WTC11 (cell line): ENCODE measurements around the gene ID3. TPM values are rescaled to one million over a fixed set of nuclear protein-coding genes. Genes with fewer than 3 reads are reported as not detected.

Experiments used
- ATAC-seq: fragments of 200-7000 bp; cut with Tn5 transposase; 2 replicates; pipeline ENCODE4 v1.10.0; 2021; ENCODE audit warnings: mild to moderate bottlenecking, moderate library complexity
- CTCF ChIA-PET: fragments of 300-600 bp; sonication (Branson Sonifier 250); formaldehyde crosslinking; loops from one replicate; lab custom pipeline; 2021; ENCODE audit warnings: antibody characterized with exemption; lab: Charles Lee
- POLR2A ChIA-PET: fragments of 350-600 bp; sonication (Branson Sonifier 250); formaldehyde crosslinking; loops from one replicate; lab custom pipeline; 2021; ENCODE audit warnings: antibody characterized with exemption; lab: Charles Lee
- DNase-seq: peaks from one replicate; pipeline ENCODE4 v3.0.0; 2021; ENCODE audit warnings: low spot score
- H3K27ac Mint-ChIP-seq: 2 replicates; pipeline ENCODE4 v1.8.0; 2021; ENCODE audit warnings: mixed read lengths
- H3K27me3 Mint-ChIP-seq: 2 replicates; pipeline ENCODE4 v1.8.0; 2021; ENCODE audit warnings: low read depth, mild to moderate bottlenecking, moderate library complexity, mixed read lengths
- H3K36me3 Mint-ChIP-seq: 2 replicates; pipeline ENCODE4 v1.8.0; 2021; ENCODE audit warnings: mixed read lengths
- H3K4me1 Mint-ChIP-seq: 2 replicates; pipeline ENCODE4 v1.8.0; 2022; ENCODE audit warnings: mixed read lengths
- H3K4me3 Mint-ChIP-seq: 2 replicates; pipeline ENCODE4 v1.8.0; 2021; ENCODE audit warnings: mild to moderate bottlenecking, moderate library complexity, mixed read lengths
- H3K9me3 Mint-ChIP-seq: 2 replicates; pipeline ENCODE4 v1.8.0; 2021; ENCODE audit warnings: mixed read lengths
- GTF2I ChIP-seq: fragments of 250-450 bp; sonication (Bioruptor Pico); conservative IDR thresholded peaks from 2 replicates; pipeline ENCODE4 v1.4.0; 2021; ENCODE audit warnings: mild to moderate bottlenecking
- HMGA2 ChIP-seq: fragments of 250-450 bp; sonication (Bioruptor Pico); IDR thresholded peaks from 2 replicates; pipeline ENCODE4 v1.4.0; 2021; ENCODE audit warnings: mild to moderate bottlenecking, moderate library complexity
- NR2C2 ChIP-seq: sonication (generic); formaldehyde crosslinking; IDR thresholded peaks from 2 replicates; pipeline ENCODE4 v1.8.0; 2022; ENCODE audit warnings: mild to moderate bottlenecking, missing genetic modification reagents
- NR3C1 ChIP-seq: sonication (generic); formaldehyde crosslinking; conservative IDR thresholded peaks from 2 replicates; pipeline ENCODE4 v1.8.1; 2023; ENCODE audit warnings: low read depth, mild to moderate bottlenecking, missing genetic modification reagents
- SMAD4 ChIP-seq: sonication (generic); formaldehyde crosslinking; IDR thresholded peaks from 2 replicates; pipeline ENCODE4 v1.8.0; 2022; ENCODE audit warnings: mild to moderate bottlenecking, missing genetic modification reagents
- ZNF121 ChIP-seq: sonication (generic); formaldehyde crosslinking; IDR thresholded peaks from 2 replicates; pipeline ENCODE4 v1.8.0; 2023; ENCODE audit warnings: missing genetic modification reagents
- ZNF138 ChIP-seq: sonication (generic); formaldehyde crosslinking; conservative IDR thresholded peaks from 2 replicates; pipeline ENCODE4 v1.8.1; 2022; ENCODE audit warnings: mild to moderate bottlenecking, moderate library complexity, missing genetic modification reagents
- ZNF232 ChIP-seq: sonication (generic); formaldehyde crosslinking; IDR thresholded peaks from 2 replicates; pipeline ENCODE4 v1.8.0; 2022; ENCODE audit warnings: mild to moderate bottlenecking, missing genetic modification reagents
- ZNF416 ChIP-seq: fragments of 250-450 bp; sonication (Bioruptor Pico); IDR thresholded peaks from 2 replicates; pipeline ENCODE4 v1.9.0; 2021; ENCODE audit warnings: mild to moderate bottlenecking, inconsistent platforms
- total RNA-seq: library from RNA; stranded (reverse); gene quantifications from 3 replicates; pipeline ENCODE4 v1.2.3, GENCODE V29; 2021
- TF ChIP-seq, protein P1 (sequence below): fragments of 250-450 bp; sonication (Bioruptor Pico); IDR thresholded peaks from 2 replicates; pipeline ENCODE4 v1.9.0; 2021; ENCODE audit warnings: mild to moderate bottlenecking, borderline replicate concordance
- TF ChIP-seq, protein P2 (sequence below): fragments of 250-450 bp; sonication (Bioruptor Pico); IDR thresholded peaks from 2 replicates; pipeline ENCODE4 v1.9.0; 2021; ENCODE audit warnings: moderate library complexity, mild to moderate bottlenecking, inconsistent platforms, borderline replicate concordance
- TF ChIP-seq, protein P3 (sequence below): sonication (generic); formaldehyde crosslinking; IDR thresholded peaks from 2 replicates; pipeline ENCODE4 v1.8.0; 2023; ENCODE audit warnings: missing genetic modification reagents
- TF ChIP-seq, protein P4 (sequence below): sonication (generic); formaldehyde crosslinking; IDR thresholded peaks from 2 replicates; pipeline ENCODE4 v1.8.1; 2023; ENCODE audit warnings: mild to moderate bottlenecking, missing genetic modification reagents
- TF ChIP-seq, protein P5 (sequence below): sonication (generic); formaldehyde crosslinking; IDR thresholded peaks from 2 replicates; pipeline ENCODE4 v1.8.0; 2022; ENCODE audit warnings: mild to moderate bottlenecking, missing genetic modification reagents
- TF ChIP-seq, protein P6 (sequence below): sonication (generic); formaldehyde crosslinking; IDR thresholded peaks from 2 replicates; pipeline ENCODE4 v1.8.1; 2023; ENCODE audit warnings: mild to moderate bottlenecking, moderate library complexity, missing genetic modification reagents
- TF ChIP-seq, protein P7 (sequence below): sonication (generic); formaldehyde crosslinking; IDR thresholded peaks from 2 replicates; pipeline ENCODE4 v1.8.1; 2023; ENCODE audit warnings: mild to moderate bottlenecking, missing genetic modification reagents
- TF ChIP-seq, protein P8 (sequence below): sonication (generic); formaldehyde crosslinking; IDR thresholded peaks from 2 replicates; pipeline ENCODE4 v1.8.0; 2022; ENCODE audit warnings: mild to moderate bottlenecking, missing genetic modification reagents
- TF ChIP-seq, protein P9 (sequence below): sonication (generic); formaldehyde crosslinking; IDR thresholded peaks from 2 replicates; pipeline ENCODE4 v1.8.0; 2022; ENCODE audit warnings: mild to moderate bottlenecking, missing genetic modification reagents
- TF ChIP-seq, protein P10 (sequence below): sonication (generic); formaldehyde crosslinking; IDR thresholded peaks from 2 replicates; pipeline ENCODE4 v1.8.1; 2022; ENCODE audit warnings: mild to moderate bottlenecking, missing genetic modification reagents, moderate library complexity, borderline replicate concordance

The ID3 gene
- total RNA-seq, 1 experiment from 2014 or later, result 168 TPM

DNA sequence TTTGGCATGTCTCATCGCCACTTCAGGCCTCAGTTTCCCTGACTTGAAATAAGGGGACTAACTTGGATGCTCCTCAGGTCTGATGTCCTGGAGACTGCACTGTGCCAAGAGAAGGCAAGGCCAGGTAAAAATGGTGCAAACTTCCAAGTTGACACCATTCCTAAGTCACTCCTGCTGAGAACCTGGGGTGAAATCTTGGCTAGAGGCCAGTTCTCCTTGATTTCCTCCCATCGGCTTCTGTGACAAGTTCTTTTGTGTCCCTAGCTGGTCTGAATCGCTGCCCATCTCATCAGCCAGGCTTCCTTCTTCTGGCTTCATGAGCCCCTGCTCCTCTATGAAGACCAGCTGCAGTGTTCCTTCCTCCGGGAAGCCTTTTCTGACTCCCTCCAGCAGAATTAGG, 48.6 kb upstream of the ID3 start (continued):
- TF ChIP-seq, protein P1, sequence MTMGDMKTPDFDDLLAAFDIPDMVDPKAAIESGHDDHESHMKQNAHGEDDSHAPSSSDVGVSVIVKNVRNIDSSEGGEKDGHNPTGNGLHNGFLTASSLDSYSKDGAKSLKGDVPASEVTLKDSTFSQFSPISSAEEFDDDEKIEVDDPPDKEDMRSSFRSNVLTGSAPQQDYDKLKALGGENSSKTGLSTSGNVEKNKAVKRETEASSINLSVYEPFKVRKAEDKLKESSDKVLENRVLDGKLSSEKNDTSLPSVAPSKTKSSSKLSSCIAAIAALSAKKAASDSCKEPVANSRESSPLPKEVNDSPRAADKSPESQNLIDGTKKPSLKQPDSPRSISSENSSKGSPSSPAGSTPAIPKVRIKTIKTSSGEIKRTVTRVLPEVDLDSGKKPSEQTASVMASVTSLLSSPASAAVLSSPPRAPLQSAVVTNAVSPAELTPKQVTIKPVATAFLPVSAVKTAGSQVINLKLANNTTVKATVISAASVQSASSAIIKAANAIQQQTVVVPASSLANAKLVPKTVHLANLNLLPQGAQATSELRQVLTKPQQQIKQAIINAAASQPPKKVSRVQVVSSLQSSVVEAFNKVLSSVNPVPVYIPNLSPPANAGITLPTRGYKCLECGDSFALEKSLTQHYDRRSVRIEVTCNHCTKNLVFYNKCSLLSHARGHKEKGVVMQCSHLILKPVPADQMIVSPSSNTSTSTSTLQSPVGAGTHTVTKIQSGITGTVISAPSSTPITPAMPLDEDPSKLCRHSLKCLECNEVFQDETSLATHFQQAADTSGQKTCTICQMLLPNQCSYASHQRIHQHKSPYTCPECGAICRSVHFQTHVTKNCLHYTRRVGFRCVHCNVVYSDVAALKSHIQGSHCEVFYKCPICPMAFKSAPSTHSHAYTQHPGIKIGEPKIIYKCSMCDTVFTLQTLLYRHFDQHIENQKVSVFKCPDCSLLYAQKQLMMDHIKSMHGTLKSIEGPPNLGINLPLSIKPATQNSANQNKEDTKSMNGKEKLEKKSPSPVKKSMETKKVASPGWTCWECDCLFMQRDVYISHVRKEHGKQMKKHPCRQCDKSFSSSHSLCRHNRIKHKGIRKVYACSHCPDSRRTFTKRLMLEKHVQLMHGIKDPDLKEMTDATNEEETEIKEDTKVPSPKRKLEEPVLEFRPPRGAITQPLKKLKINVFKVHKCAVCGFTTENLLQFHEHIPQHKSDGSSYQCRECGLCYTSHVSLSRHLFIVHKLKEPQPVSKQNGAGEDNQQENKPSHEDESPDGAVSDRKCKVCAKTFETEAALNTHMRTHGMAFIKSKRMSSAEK (CRISPR knock-in tag), result no peak
- TF ChIP-seq, protein P2, sequence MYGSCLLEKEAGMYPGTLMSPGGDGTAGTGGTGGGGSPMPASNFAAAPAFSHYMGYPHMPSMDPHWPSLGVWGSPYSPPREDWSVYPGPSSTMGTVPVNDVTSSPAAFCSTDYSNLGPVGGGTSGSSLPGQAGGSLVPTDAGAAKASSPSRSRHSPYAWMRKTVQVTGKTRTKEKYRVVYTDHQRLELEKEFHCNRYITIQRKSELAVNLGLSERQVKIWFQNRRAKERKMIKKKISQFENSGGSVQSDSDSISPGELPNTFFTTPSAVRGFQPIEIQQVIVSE (CRISPR knock-in tag), result no peak
- TF ChIP-seq, protein P3, sequence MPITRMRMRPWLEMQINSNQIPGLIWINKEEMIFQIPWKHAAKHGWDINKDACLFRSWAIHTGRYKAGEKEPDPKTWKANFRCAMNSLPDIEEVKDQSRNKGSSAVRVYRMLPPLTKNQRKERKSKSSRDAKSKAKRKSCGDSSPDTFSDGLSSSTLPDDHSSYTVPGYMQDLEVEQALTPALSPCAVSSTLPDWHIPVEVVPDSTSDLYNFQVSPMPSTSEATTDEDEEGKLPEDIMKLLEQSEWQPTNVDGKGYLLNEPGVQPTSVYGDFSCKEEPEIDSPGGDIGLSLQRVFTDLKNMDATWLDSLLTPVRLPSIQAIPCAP (CRISPR knock-in tag), result no peak
- TF ChIP-seq ZNF121 (CRISPR knock-in tag), result no peak
- no peak for TF ChIP-seq ZNF138 (CRISPR knock-in tag)
- TF ChIP-seq, protein P4, sequence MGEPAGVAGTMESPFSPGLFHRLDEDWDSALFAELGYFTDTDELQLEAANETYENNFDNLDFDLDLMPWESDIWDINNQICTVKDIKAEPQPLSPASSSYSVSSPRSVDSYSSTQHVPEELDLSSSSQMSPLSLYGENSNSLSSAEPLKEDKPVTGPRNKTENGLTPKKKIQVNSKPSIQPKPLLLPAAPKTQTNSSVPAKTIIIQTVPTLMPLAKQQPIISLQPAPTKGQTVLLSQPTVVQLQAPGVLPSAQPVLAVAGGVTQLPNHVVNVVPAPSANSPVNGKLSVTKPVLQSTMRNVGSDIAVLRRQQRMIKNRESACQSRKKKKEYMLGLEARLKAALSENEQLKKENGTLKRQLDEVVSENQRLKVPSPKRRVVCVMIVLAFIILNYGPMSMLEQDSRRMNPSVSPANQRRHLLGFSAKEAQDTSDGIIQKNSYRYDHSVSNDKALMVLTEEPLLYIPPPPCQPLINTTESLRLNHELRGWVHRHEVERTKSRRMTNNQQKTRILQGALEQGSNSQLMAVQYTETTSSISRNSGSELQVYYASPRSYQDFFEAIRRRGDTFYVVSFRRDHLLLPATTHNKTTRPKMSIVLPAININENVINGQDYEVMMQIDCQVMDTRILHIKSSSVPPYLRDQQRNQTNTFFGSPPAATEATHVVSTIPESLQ (CRISPR knock-in tag), result no peak
- TF ChIP-seq, all 79 proteins: peak for 0

DNA sequence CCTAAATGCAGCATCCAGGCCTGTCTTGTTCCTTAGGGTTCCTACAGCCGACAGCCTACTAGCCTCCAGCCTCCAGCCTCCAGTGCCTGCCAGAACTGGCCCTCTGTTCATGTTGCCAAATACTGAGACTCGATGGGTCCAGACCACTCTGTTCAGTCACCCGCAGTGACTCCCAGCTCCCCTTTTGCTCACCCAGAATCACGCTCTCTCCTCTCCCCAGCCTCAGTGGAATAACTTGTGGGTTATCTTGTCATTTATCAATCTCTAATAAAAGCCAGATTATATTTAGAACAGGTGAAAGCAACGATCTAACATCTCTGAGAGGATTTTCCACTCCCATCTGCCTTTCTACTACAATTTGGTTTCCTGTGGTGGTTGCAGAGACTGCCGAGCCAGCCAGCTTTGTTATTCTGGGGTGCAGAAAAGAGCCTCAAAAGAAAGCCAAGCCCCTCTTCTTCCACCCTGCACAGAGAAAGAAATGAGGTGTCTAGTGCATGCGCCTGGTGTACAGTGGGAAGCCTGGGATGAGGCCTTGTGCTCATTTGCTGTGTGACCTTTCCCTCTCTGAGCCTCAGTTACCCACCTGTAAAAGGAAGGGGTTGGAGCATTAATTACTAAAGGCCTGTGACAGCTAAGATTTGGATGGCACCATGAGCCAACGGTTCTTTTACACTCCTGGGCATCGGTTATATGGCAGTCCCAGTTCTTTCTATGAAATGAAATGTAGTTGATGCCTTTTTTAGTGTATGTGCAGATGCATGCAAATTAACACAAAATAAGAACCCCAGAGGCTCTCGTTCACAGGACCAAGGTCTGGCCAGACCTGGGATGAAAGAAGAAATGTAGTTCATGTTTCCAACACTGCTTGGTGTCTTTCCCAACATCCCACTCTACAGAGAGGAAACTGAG, 42.9 kb upstream of the ID3 start:
- Mint-ChIP-seq H3K4me1 (peaks cover 64% of the 10 kb centered on the region), H3K36me3 (no peaks in the 10 kb centered on the region), H3K27me3 (no peaks in the 10 kb centered on the region), H3K4me3 (no peak overlapping the region), H3K27ac (peak overlapping the region; percentile 10), H3K9me3 (no peaks in the 10 kb centered on the region)
- DNase-seq, result no peak
- no peak for ATAC-seq
- ChIA-PET CTCF (interaction anchor here (1.4 to 6.2 kb wide), 4 partner anchors 18 to 36 kb away, joined by 7 to 70 read pairs (median 8); no protein-coding TSS in a partner anchor), POLR2A (interaction anchor here (0.6 to 1.1 kb wide), 2 partner anchors 43 to 47 kb away, joined by 3 to 4 read pairs; no protein-coding TSS in a partner anchor)
- TF ChIP-seq NR2C2 (CRISPR knock-in tag), result no peak
- no peak for TF ChIP-seq ZNF232 (CRISPR knock-in tag)
- TF ChIP-seq, protein P5, sequence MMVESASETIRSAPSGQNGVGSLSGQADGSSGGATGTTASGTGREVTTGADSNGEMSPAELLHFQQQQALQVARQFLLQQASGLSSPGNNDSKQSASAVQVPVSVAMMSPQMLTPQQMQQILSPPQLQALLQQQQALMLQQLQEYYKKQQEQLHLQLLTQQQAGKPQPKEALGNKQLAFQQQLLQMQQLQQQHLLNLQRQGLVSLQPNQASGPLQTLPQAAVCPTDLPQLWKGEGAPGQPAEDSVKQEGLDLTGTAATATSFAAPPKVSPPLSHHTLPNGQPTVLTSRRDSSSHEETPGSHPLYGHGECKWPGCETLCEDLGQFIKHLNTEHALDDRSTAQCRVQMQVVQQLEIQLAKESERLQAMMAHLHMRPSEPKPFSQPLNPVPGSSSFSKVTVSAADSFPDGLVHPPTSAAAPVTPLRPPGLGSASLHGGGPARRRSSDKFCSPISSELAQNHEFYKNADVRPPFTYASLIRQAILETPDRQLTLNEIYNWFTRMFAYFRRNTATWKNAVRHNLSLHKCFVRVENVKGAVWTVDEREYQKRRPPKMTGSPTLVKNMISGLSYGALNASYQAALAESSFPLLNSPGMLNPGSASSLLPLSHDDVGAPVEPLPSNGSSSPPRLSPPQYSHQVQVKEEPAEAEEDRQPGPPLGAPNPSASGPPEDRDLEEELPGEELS, result no peak
- no peak for TF ChIP-seq GTF2I
- TF ChIP-seq, protein P6, sequence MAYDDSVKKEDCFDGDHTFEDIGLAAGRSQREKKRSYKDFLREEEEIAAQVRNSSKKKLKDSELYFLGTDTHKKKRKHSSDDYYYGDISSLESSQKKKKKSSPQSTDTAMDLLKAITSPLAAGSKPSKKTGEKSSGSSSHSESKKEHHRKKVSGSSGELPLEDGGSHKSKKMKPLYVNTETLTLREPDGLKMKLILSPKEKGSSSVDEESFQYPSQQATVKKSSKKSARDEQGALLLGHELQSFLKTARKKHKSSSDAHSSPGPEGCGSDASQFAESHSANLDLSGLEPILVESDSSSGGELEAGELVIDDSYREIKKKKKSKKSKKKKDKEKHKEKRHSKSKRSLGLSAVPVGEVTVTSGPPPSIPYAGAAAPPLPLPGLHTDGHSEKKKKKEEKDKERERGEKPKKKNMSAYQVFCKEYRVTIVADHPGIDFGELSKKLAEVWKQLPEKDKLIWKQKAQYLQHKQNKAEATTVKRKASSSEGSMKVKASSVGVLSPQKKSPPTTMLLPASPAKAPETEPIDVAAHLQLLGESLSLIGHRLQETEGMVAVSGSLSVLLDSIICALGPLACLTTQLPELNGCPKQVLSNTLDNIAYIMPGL (CRISPR knock-in tag), result no peak
- TF ChIP-seq, protein P7, sequence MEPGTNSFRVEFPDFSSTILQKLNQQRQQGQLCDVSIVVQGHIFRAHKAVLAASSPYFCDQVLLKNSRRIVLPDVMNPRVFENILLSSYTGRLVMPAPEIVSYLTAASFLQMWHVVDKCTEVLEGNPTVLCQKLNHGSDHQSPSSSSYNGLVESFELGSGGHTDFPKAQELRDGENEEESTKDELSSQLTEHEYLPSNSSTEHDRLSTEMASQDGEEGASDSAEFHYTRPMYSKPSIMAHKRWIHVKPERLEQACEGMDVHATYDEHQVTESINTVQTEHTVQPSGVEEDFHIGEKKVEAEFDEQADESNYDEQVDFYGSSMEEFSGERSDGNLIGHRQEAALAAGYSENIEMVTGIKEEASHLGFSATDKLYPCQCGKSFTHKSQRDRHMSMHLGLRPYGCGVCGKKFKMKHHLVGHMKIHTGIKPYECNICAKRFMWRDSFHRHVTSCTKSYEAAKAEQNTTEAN (CRISPR knock-in tag), result no peak
- TF ChIP-seq ZNF416 (CRISPR knock-in tag), result no peak
- TF ChIP-seq, protein P8, sequence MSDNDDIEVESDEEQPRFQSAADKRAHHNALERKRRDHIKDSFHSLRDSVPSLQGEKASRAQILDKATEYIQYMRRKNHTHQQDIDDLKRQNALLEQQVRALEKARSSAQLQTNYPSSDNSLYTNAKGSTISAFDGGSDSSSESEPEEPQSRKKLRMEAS (CRISPR knock-in tag), result no peak
- TF ChIP-seq, protein P9, sequence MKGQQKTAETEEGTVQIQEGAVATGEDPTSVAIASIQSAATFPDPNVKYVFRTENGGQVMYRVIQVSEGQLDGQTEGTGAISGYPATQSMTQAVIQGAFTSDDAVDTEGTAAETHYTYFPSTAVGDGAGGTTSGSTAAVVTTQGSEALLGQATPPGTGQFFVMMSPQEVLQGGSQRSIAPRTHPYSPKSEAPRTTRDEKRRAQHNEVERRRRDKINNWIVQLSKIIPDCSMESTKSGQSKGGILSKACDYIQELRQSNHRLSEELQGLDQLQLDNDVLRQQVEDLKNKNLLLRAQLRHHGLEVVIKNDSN, result no peak
- TF ChIP-seq HMGA2 (CRISPR knock-in tag), result no peak
- TF ChIP-seq NR3C1 (CRISPR knock-in tag), result no peak
- TF ChIP-seq, protein P10, sequence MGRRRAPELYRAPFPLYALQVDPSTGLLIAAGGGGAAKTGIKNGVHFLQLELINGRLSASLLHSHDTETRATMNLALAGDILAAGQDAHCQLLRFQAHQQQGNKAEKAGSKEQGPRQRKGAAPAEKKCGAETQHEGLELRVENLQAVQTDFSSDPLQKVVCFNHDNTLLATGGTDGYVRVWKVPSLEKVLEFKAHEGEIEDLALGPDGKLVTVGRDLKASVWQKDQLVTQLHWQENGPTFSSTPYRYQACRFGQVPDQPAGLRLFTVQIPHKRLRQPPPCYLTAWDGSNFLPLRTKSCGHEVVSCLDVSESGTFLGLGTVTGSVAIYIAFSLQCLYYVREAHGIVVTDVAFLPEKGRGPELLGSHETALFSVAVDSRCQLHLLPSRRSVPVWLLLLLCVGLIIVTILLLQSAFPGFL (CRISPR knock-in tag), result no peak
- TF ChIP-seq SMAD4 (CRISPR knock-in tag), result no peak
